ENCODE measurements around the gene BLNK. TPM values are rescaled to one million over a fixed set of nuclear protein-coding genes. Genes with fewer than 3 reads are reported as not detected.

The BLNK gene
- total RNA-seq, 4 donors from 2014 or later: 0.24 to 0.29 TPM; not detected in 2

- Histone ChIP-seq H3K27me3 (no peaks in the 10 kb centered on the region), H3K4me3 (no peak overlapping the region), H3K27ac (no peak overlapping the region), H3K36me3 (no peaks in the 10 kb centered on the region), H3K9me3 (no peaks in the 10 kb centered on the region), H3K4me1 (peaks cover 14% of the 10 kb centered on the region in 2 donors)
- DNase-seq (no peak), ATAC-seq (no peak)
- in situ Hi-C loops (cut with MboI; ENCODE audit: low sequenced_read_pairs in 4 of 4) (loop anchor here in 1 of 4 donors (25.0 kb wide), 1 partner anchor 246 kb away; the partner anchor contains the start of gene CCNJ), intact Hi-C loops (cut with DNase I; ENCODE audit: low total_unique reads) (no loop called here)
- TF ChIP-seq CTCF (IDR thresholded peaks at IDR 0.05 in 4 of 5, conservative IDR thresholded peaks at IDR 0.05 in 1 of 5) (no peak), POLR2A (IDR thresholded peaks at IDR 0.05) (no peak)
Observed at GRCh38 chr10:96283756-96284155, 12.4 kb upstream of the BLNK start.

- intact Hi-C loops (cut with DNase I; ENCODE audit: low total_unique reads) (no loop called here), in situ Hi-C loops (cut with MboI; ENCODE audit: low sequenced_read_pairs in 4 of 4) (loop anchor here in 1 of 4 donors (25.0 kb wide), 1 partner anchor 246 kb away; the partner anchor contains the start of gene CCNJ)
- H3K4me1 ChIP-seq: peaks cover 11 to 12% of the 10 kb centered on the region in 2 donors
- H3K4me3 ChIP-seq: no peak overlapping the region
- no peaks in the 10 kb centered on the region for H3K36me3 ChIP-seq
- DNase-seq: no peak
- no peaks in the 10 kb centered on the region for H3K9me3 ChIP-seq
- no peak overlapping the region for H3K27ac ChIP-seq
- no peaks in the 10 kb centered on the region for H3K27me3 ChIP-seq
- no peak for ATAC-seq
- TF ChIP-seq CTCF (IDR thresholded peaks at IDR 0.05 in 4 of 5, conservative IDR thresholded peaks at IDR 0.05 in 1 of 5) (no peak), POLR2A (IDR thresholded peaks at IDR 0.05) (no peak)
Observed at GRCh38 chr10:96283351-96283750, 12.0 kb upstream of the BLNK start.

- in situ Hi-C loops (cut with MboI; ENCODE audit: low sequenced_read_pairs in 4 of 4): loop anchor here in 1 of 4 donors (25.0 kb wide), 1 partner anchor 244 kb away; the partner anchor contains the start of gene CCNJ
- intact Hi-C loops (cut with DNase I; ENCODE audit: low total_unique reads): no loop called here
Observed at GRCh38 chr10:96281444-96282029, 10.2 kb upstream of the BLNK start.

GRCh38 chr10:96280859-96281258 lies 9.5 kb upstream of the BLNK start:
- no peaks in the 10 kb centered on the region for H3K27me3 ChIP-seq
- H3K36me3 ChIP-seq: no peaks in the 10 kb centered on the region
- H3K4me3 ChIP-seq: no peak overlapping the region
- intact Hi-C loops (cut with DNase I; ENCODE audit: low total_unique reads) (no loop called here), in situ Hi-C loops (cut with MboI; ENCODE audit: low sequenced_read_pairs in 4 of 4) (loop anchor here in 1 of 4 donors (25.0 kb wide), 1 partner anchor 244 kb away; the partner anchor contains the start of gene CCNJ)
- no peak for TF ChIP-seq CTCF (IDR thresholded peaks at IDR 0.05 in 4 of 5, conservative IDR thresholded peaks at IDR 0.05 in 1 of 5)
- no peak for TF ChIP-seq POLR2A (IDR thresholded peaks at IDR 0.05)
- DNase-seq (no peak), ATAC-seq (no peak)
- no peaks in the 10 kb centered on the region for H3K9me3 ChIP-seq
- H3K4me1 ChIP-seq: no peaks in the 10 kb centered on the region
- no peak overlapping the region for H3K27ac ChIP-seq

More at GRCh38 chr10:96281444-96282029, 10.2 kb upstream of the BLNK start:
- Histone ChIP-seq H3K27me3 (no peaks in the 10 kb centered on the region), H3K27ac (no peak overlapping the region), H3K9me3 (no peaks in the 10 kb centered on the region), H3K36me3 (no peaks in the 10 kb centered on the region), H3K4me1 (no peaks in the 10 kb centered on the region), H3K4me3 (no peak overlapping the region)
- ATAC-seq (no peak), DNase-seq (no peak)
- TF ChIP-seq CTCF (IDR thresholded peaks at IDR 0.05 in 4 of 5, conservative IDR thresholded peaks at IDR 0.05 in 1 of 5) (no peak), POLR2A (IDR thresholded peaks at IDR 0.05) (no peak)
